ENCODE measurements around the gene SH2B2.
A peak's percentile ranks its signal among the peaks of the same experiment; 100 is the strongest.

The SH2B2 gene

GRCh38 chr7:102268635-102269034 is 18.0 kb upstream of the SH2B2 start:
- DNase-seq, result no peak

- DNase-seq, result no peak
Observed at GRCh38 chr7:102270178-102270887, 16.3 kb upstream of the SH2B2 start.

- no peak for DNase-seq
Observed at GRCh38 chr7:102271158-102271798, 15.4 kb upstream of the SH2B2 start.

GRCh38 chr7:102272075-102272916 is 14.4 kb upstream of the SH2B2 start:
- peak; percentile 79 for DNase-seq

- DNase-seq, result no peak
Observed at GRCh38 chr7:102272917-102273748, 13.5 kb upstream of the SH2B2 start.

- no peak for DNase-seq
Observed at GRCh38 chr7:102273749-102274712, 12.6 kb upstream of the SH2B2 start.

- no peak for DNase-seq
Observed at GRCh38 chr7:102275123-102275703, 11.5 kb upstream of the SH2B2 start.

GRCh38 chr7:102277901-102278300 is 8.8 kb upstream of the SH2B2 start:
- no peak for DNase-seq

GRCh38 chr7:102279537-102280400 is 6.9 kb upstream of the SH2B2 start:
- DNase-seq, result peak; percentile 57

- DNase-seq, result no peak
Observed at GRCh38 chr7:102280521-102280920, 6.1 kb upstream of the SH2B2 start.

- no peak for DNase-seq
Observed at GRCh38 chr7:102281785-102282184, 4.9 kb upstream of the SH2B2 start.

- no peak for DNase-seq
Observed at GRCh38 chr7:102282465-102283362, 4.0 kb upstream of the SH2B2 start.

- no peak for DNase-seq
Observed at GRCh38 chr7:102283477-102284189, 3.0 kb upstream of the SH2B2 start.

- DNase-seq, result no peak
Observed at GRCh38 chr7:102284399-102284798, 2.3 kb upstream of the SH2B2 start.

GRCh38 chr7:102284891-102285539 is 1.7 kb upstream of the SH2B2 start:
- no peak for DNase-seq

GRCh38 chr7:102285540-102286236 is 980 bp upstream of the SH2B2 start:
- no peak for DNase-seq
